ENCODE data around the gene DNAJB12.

The DNAJB12 gene

GRCh38 chr10:72283131-72283530 lies 71.6 kb downstream of the DNAJB12 start:
- no peak for TF ChIP-seq CTCF (IDR thresholded peaks at IDR 0.05; ENCODE audit: low read depth, low read length)
- no peak overlapping the region for H3K4me3 ChIP-seq (replicated peaks in 1 of 2; ENCODE audit: low read depth in 2 of 2, low read length in 2 of 2)
- DNase-seq (ENCODE audit: low read depth in 2 of 2), result no peak
